ENCODE results near the gene RGS7. TPM values are rescaled to one million over a fixed set of nuclear protein-coding genes. Genes with fewer than 3 reads are reported as not detected.

RGS7 gene
- polyA plus RNA-seq, 2 of the 4 experiments (the other 2 are of a cell fraction), result 0.08 TPM; not detected in 1

- no peak for FAIRE-seq
- no peak for ATAC-seq
- TF ChIP-seq CHD4 (IDR thresholded peaks at IDR 0.05; ENCODE audit: borderline replicate concordance), result no peak
- no peak for TF ChIP-seq ZFP36 (IDR thresholded peaks at IDR 0.05; ENCODE audit: borderline replicate concordance, partially characterized antibody)
- TF ChIP-seq HEYL (CRISPR knock-in tag; IDR thresholded peaks at IDR 0.05), result no peak
- TF ChIP-seq BCL3 (IDR thresholded peaks at IDR 0.05), result no peak
- TF ChIP-seq ESRRA (IDR thresholded peaks at IDR 0.05; ENCODE audit: borderline replicate concordance, low read length), result no peak
- TF ChIP-seq RARB (CRISPR knock-in tag; IDR thresholded peaks at IDR 0.05), result no peak
- TF ChIP-seq CHD2 (IDR thresholded peaks at IDR 0.05; ENCODE audit: low read length, partially characterized antibody), result no peak
- TF ChIP-seq REST (IDR thresholded peaks at IDR 0.05), result no peak
- no peak for TF ChIP-seq HES2 (IDR thresholded peaks at IDR 0.05)
- TF ChIP-seq FOXS1 (CRISPR knock-in tag; IDR thresholded peaks at IDR 0.05), result no peak
- TF ChIP-seq ZNF302 (CRISPR knock-in tag; IDR thresholded peaks at IDR 0.05), result no peak
- no peak for TF ChIP-seq MAFK (IDR thresholded peaks at IDR 0.05; ENCODE audit: partially characterized antibody)
- TF ChIP-seq NR3C1 (IDR thresholded peaks at IDR 0.05), result no peak
- no peak for TF ChIP-seq SMC3 (IDR thresholded peaks at IDR 0.05)
- TF ChIP-seq PBX3 (IDR thresholded peaks at IDR 0.05), result no peak
- TF ChIP-seq BHLHE40 (IDR thresholded peaks at IDR 0.05; ENCODE audit: low read depth, low read length), result no peak
- TF ChIP-seq ZC3H11A (IDR thresholded peaks at IDR 0.05), result no peak
- no peak for TF ChIP-seq ELK1 (IDR thresholded peaks at IDR 0.05; ENCODE audit: low read depth, low read length)
- TF ChIP-seq CTCF (IDR thresholded peaks at IDR 0.05), result no peak
- no peaks in the 10 kb centered on the region for H3K9me3 ChIP-seq
- no peak overlapping the region for H3K4me2 ChIP-seq
- no peaks in the 10 kb centered on the region for H3K4me1 ChIP-seq
- no peak overlapping the region for H3K4me3 ChIP-seq
- H3K27ac ChIP-seq, result no peak overlapping the region
- ChIA-PET POLR2A (no interaction called here), CTCF (no interaction called here)
- no peak for DNase-seq (ENCODE audit: low read depth in 1 of 2, low spot score in 1 of 2)
These were observed 216.3 kb downstream of the RGS7 start for GRCh38 chr1:241140670-241141069.
